ENCODE measurements around the gene POU2F1.

- no peak for TF ChIP-seq EZH2 (optimal IDR thresholded peaks at IDR 0.05; ENCODE audit: low read depth, low read length)
- TF ChIP-seq, protein P1, sequence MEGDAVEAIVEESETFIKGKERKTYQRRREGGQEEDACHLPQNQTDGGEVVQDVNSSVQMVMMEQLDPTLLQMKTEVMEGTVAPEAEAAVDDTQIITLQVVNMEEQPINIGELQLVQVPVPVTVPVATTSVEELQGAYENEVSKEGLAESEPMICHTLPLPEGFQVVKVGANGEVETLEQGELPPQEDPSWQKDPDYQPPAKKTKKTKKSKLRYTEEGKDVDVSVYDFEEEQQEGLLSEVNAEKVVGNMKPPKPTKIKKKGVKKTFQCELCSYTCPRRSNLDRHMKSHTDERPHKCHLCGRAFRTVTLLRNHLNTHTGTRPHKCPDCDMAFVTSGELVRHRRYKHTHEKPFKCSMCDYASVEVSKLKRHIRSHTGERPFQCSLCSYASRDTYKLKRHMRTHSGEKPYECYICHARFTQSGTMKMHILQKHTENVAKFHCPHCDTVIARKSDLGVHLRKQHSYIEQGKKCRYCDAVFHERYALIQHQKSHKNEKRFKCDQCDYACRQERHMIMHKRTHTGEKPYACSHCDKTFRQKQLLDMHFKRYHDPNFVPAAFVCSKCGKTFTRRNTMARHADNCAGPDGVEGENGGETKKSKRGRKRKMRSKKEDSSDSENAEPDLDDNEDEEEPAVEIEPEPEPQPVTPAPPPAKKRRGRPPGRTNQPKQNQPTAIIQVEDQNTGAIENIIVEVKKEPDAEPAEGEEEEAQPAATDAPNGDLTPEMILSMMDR (IDR thresholded peaks at IDR 0.05; ENCODE audit: low read length): no peak
Measured at GRCh38 chr1:167418391-167418790, 197.7 kb downstream of the POU2F1 start.
